SK-N-SH (cell line): ENCODE results near the gene ILF3. TPM values are rescaled to one million over a fixed set of nuclear protein-coding genes. Genes with fewer than 3 reads are reported as not detected.

Experiments used
- CTCF ChIA-PET: fragments of 300-600, 350-600 bp; formaldehyde crosslinking; extraction: SDS; loops from one replicate; lab custom pipeline; 2021; lab: Yijun Ruan, JAX
- POLR2A ChIA-PET: fragments of 350-600 bp; sonication (Branson Sonifier 250); formaldehyde crosslinking; extraction: SDS; loops from one replicate; lab custom pipeline; 2020; ENCODE audit warnings: antibody characterized with exemption, inconsistent platforms; lab: Yijun Ruan, JAX
- DNase-seq: peaks from one replicate; pipeline ENCODE4 v3.0.0; 2012
- H2AFZ ChIP-seq: fragments of 200-600 bp; sonication (generic); 2 replicates; pipeline ENCODE4 v1.8.1; 2016; ENCODE audit warnings: antibody characterized with exemption, mild to moderate bottlenecking, low read depth
- H3F3A ChIP-seq: fragments of 200-600 bp; sonication (generic); replicated peaks from 2 replicates; pipeline ENCODE3; 2016; ENCODE audit warnings: antibody characterized with exemption, mild to moderate bottlenecking; ENCODE audit not compliant: insufficient read depth
- H3K27ac ChIP-seq, 2 experiments: fragments of 200-500 bp in 1 of 2; fragments of 200-600 bp in 1 of 2; sonication (Bioruptor generic) in 1 of 2; sonication (generic), shearing (Covaris generic) in 1 of 2; 2 replicates each; pipeline versions ENCODE4 v1.5.1 to v1.6.1; 2014 to 2016; ENCODE audit warnings: low read depth in 2 of 2, inconsistent platforms in 1 of 2, low read length in 1 of 2, mild to moderate bottlenecking in 1 of 2, mixed read lengths in 1 of 2
- H3K27me3 ChIP-seq: fragments of 200-600 bp; sonication (generic), shearing (Covaris generic); 2 replicates; pipeline ENCODE4 v1.6.1; 2016; ENCODE audit warnings: mixed run types; ENCODE audit not compliant: insufficient read depth
- H3K36me3 ChIP-seq, 2 experiments: fragments of 200-500 bp in 1 of 2; fragments of 200-600 bp in 1 of 2; sonication (Bioruptor generic) in 1 of 2; sonication (generic) in 1 of 2; replicated peaks in 1 of 2; 2 replicates each; pipeline versions ENCODE3 to v1.5.1; 2014 to 2016; ENCODE audit warnings: low read length in 1 of 2, mild to moderate bottlenecking in 1 of 2; ENCODE audit not compliant: insufficient read depth in 2 of 2, control insufficient read depth in 1 of 2
- H3K4me1 ChIP-seq, 2 experiments: fragments of 200-500 bp in 1 of 2; fragments of 200-600 bp in 1 of 2; sonication (Bioruptor generic) in 1 of 2; sonication (generic), shearing (Covaris generic) in 1 of 2; 2 replicates each; pipeline versions ENCODE4 v1.5.1 to v1.6.1; 2014 to 2016; ENCODE audit warnings: low read depth in 1 of 2, low read length in 1 of 2, mixed run types in 1 of 2; ENCODE audit not compliant: insufficient read depth in 2 of 2, control insufficient read depth in 1 of 2
- H3K4me2 ChIP-seq: fragments of 200-600 bp; sonication (generic), shearing (Covaris generic); 2 replicates; pipeline ENCODE4 v1.6.1; 2017; ENCODE audit warnings: mixed run types
- H3K4me3 ChIP-seq, 2 experiments: fragments of 200-500 bp in 1 of 2; fragments of 200-600 bp in 1 of 2; sonication (Bioruptor generic) in 1 of 2; sonication (generic), shearing (Covaris generic) in 1 of 2; 2 replicates each; pipeline versions ENCODE4 v1.5.1 to v1.8.1; 2014 to 2016; ENCODE audit warnings: low read depth in 2 of 2, inconsistent platforms in 1 of 2, low read length in 1 of 2, mild to moderate bottlenecking in 1 of 2, mixed read lengths in 1 of 2, moderate library complexity in 1 of 2
- H3K79me2 ChIP-seq: fragments of 200-600 bp; sonication (generic); 2 replicates; pipeline ENCODE4 v1.8.1; 2017; ENCODE audit warnings: mild to moderate bottlenecking; ENCODE audit not compliant: insufficient read depth
- H3K9ac ChIP-seq: fragments of 200-600 bp; sonication (generic); 2 replicates; pipeline ENCODE4 v1.6.1; 2017; ENCODE audit warnings: mixed run types
- H3K9me2 ChIP-seq: fragments of 200-600 bp; sonication (generic); 2 replicates; pipeline ENCODE4 v1.6.1; 2017; ENCODE audit warnings: mixed run types
- H3K9me3 ChIP-seq: fragments of 200-600 bp; sonication (generic); 2 replicates; pipeline ENCODE4 v1.6.1; 2017; ENCODE audit warnings: mixed run types, mild to moderate bottlenecking, moderate library complexity
- H4K20me1 ChIP-seq: fragments of 200-600 bp; sonication (generic); 2 replicates; pipeline ENCODE4 v1.6.1; 2017; ENCODE audit warnings: mild to moderate bottlenecking, mixed run types; ENCODE audit not compliant: insufficient read depth
- ELF1 ChIP-seq: IDR thresholded peaks from 2 replicates; pipeline ENCODE4 v1.4.0; 2012
- FOSL2 ChIP-seq: IDR thresholded peaks from 2 replicates; pipeline ENCODE4 v1.4.0; 2012; ENCODE audit warnings: low read depth, mild to moderate bottlenecking, moderate library complexity, borderline replicate concordance
- GATA2 ChIP-seq: sonication (generic); formaldehyde crosslinking; IDR thresholded peaks from 2 replicates; pipeline ENCODE4 v1.5.0; 2020; ENCODE audit warnings: mild to moderate bottlenecking, missing genetic modification reagents
- POLR2AphosphoS5 ChIP-seq: IDR thresholded peaks from 2 replicates; pipeline ENCODE4 v1.6.1; 2012; ENCODE audit warnings: low read depth, low read length
- RCOR1 ChIP-seq: fragments of 150-350 bp; IDR thresholded peaks from 2 replicates; pipeline ENCODE4 v1.6.1; 2017; ENCODE audit warnings: antibody characterized with exemption, low read length
- REST ChIP-seq: IDR thresholded peaks from 2 replicates; pipeline ENCODE4 v1.6.1; 2012; ENCODE audit warnings: mild to moderate bottlenecking, low read depth, low read length, moderate library complexity
- RXRA ChIP-seq: IDR thresholded peaks from 2 replicates; pipeline ENCODE4 v1.4.0; 2012; ENCODE audit warnings: low read depth, mild to moderate bottlenecking, borderline replicate concordance
- SMC3 ChIP-seq: IDR thresholded peaks from 2 replicates; pipeline ENCODE4 v1.6.1; 2012; ENCODE audit warnings: low read depth, low read length, improper control_type of control experiment
- WGBS: methylation state at CpG from one replicate; pipeline ENCODE4 v1.1.6; 2017; ENCODE audit warnings: low lambda C conversion rate; 5-methylcytosine and 5-hydroxymethylcytosine counted together
- polyA plus RNA-seq, 3 experiments: library from polyadenylated mRNA; depleted of rRNA; stranded (reverse); fragments of >200 nt; gene quantifications; 2 replicates each; pipeline ENCODE4 v1.2.3, GENCODE V29; 2012
- TF ChIP-seq, protein P1 (sequence below): fragments of 150-350 bp; IDR thresholded peaks from 2 replicates; pipeline ENCODE4 v1.6.1; 2016; ENCODE audit warnings: mild to moderate bottlenecking, low read depth, low read length

ILF3 gene
- polyA plus RNA-seq, 1 of the 3 experiments (the other 2 are of a cell fraction) = 229 TPM

- no peak overlapping the region for H3K4me2 ChIP-seq
- no peaks in the 10 kb centered on the region for H3K79me2 ChIP-seq
- peaks cover 10 to 14% of the 10 kb centered on the region in 2 experiments; a peak in 3 of 4 replicates for H3K4me1 ChIP-seq
- peaks cover 4 to 7% of the 10 kb centered on the region in 2 experiments for H3K36me3 ChIP-seq
- DNase-seq = peak; percentile 20
- CTCF ChIA-PET = interaction anchor here (1.1 to 15.7 kb wide), 4 partner anchors 57 to 238 kb away, joined by 4 to 330 read pairs (median 16); partner anchors contain the start of gene QTRT1
- TF ChIP-seq POLR2AphosphoS5 (no peak), GATA2 (no peak), REST (no peak), RXRA (no peak)
- no peaks in the 10 kb centered on the region for H3K27me3 ChIP-seq
- H3K27ac ChIP-seq = no peak overlapping the region
- no peaks in the 10 kb centered on the region for H3K9me2 ChIP-seq
- H2AFZ ChIP-seq = no peak overlapping the region
- POLR2A ChIA-PET = no interaction called here
- no peak overlapping the region for H3K9ac ChIP-seq
- H3K9me3 ChIP-seq = no peaks in the 10 kb centered on the region
- WGBS = 87% methylated on average over 23 of the region's 25 CpGs
- no peak overlapping the region for H3K4me3 ChIP-seq
- H3F3A ChIP-seq = peaks cover 9% of the 10 kb centered on the region
- no peaks in the 10 kb centered on the region for H4K20me1 ChIP-seq
Observed at GRCh38 chr19:10642473-10643171, 11.5 kb upstream of the ILF3 start.

GRCh38 chr19:10643172-10643967, 10.8 kb upstream of the ILF3 start:
- Histone ChIP-seq H3K36me3 (peaks cover 0 to 4% of the 10 kb centered on the region in 2 experiments), H3K4me2 (no peak overlapping the region), H3K4me1 (peaks cover 10 to 14% of the 10 kb centered on the region in 2 experiments; a peak in 3 of 4 replicates), H4K20me1 (no peaks in the 10 kb centered on the region), H3K4me3 (no peak overlapping the region), H3K27ac (peak overlapping the region; percentile 26 to 51; a peak in 3 of 4 replicates), H3K79me2 (no peaks in the 10 kb centered on the region), H3K9ac (no peak overlapping the region), H2AFZ (no peak overlapping the region), H3K9me3 (no peaks in the 10 kb centered on the region), H3F3A (peaks cover 9% of the 10 kb centered on the region), H3K9me2 (no peaks in the 10 kb centered on the region), H3K27me3 (no peaks in the 10 kb centered on the region)
- POLR2A ChIA-PET = interaction anchor here (0.6 kb wide), 1 partner anchor 57 kb away, joined by 3 read pairs; no protein-coding TSS in a partner anchor
- TF ChIP-seq, protein P1, sequence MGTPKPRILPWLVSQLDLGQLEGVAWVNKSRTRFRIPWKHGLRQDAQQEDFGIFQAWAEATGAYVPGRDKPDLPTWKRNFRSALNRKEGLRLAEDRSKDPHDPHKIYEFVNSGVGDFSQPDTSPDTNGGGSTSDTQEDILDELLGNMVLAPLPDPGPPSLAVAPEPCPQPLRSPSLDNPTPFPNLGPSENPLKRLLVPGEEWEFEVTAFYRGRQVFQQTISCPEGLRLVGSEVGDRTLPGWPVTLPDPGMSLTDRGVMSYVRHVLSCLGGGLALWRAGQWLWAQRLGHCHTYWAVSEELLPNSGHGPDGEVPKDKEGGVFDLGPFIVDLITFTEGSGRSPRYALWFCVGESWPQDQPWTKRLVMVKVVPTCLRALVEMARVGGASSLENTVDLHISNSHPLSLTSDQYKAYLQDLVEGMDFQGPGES = no peak
- TF ChIP-seq SMC3 (no peak), FOSL2 (no peak), RCOR1 (no peak), ELF1 (no peak)
- 82% methylated on average over 14 of the region's 21 CpGs for WGBS
- peak; percentile 15 for DNase-seq
- CTCF ChIA-PET = interaction anchor here (1.1 to 15.7 kb wide), 17 partner anchors 10 to 239 kb away, joined by 3 to 330 read pairs (median 7); partner anchors contain the start of gene QTRT1
